ENCODE results near the gene ALDH3A2.

DNA sequence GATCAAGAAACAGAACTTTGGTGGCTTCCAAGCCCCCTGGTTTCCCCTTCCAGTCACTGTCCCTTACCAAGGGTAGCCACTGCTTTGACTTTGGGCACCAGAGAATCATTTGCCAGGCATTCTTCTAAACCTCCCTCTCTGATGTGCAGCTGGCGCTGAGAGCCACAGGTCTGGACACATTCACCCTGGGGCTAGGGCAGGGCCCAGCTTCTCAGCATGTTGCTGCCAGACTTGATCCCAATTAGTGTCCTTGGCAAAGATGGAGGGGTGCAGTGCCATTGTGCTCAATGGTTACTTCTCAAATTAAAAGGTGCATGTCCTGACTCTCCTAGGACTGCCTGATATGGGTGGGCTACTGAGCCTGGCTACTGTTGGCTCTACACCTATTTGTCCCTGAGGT, 75.4 kb downstream of the ALDH3A2 start:
- no peak for TF ChIP-seq POLR2A (IDR thresholded peaks at IDR 0.05; ENCODE audit: control extremely low read depth in 1 of 2, low read depth in 2 of 2, low read length in 2 of 2)
- no peak for TF ChIP-seq KDM4A (IDR thresholded peaks at IDR 0.05; ENCODE audit: low read depth, low read length, severe bottlenecking)
- TF ChIP-seq BRCA1 (IDR thresholded peaks at IDR 0.05; ENCODE audit: low read depth, low read length), result no peak
- no peak for TF ChIP-seq CTCF (IDR thresholded peaks at IDR 0.05; ENCODE audit: control extremely low read depth in 1 of 3, insufficient read depth in 1 of 3, low read depth in 1 of 3, low read length in 3 of 3)
- TF ChIP-seq POLR2AphosphoS5 (IDR thresholded peaks at IDR 0.05; ENCODE audit: low read depth, low read length), result no peak
- TF ChIP-seq RNF2 (IDR thresholded peaks at IDR 0.05; ENCODE audit: borderline replicate concordance, low read depth, low read length, missing control alignments, poor library complexity, severe bottlenecking), result no peak
- TF ChIP-seq SIN3A (conservative IDR thresholded peaks at IDR 0.05 in 1 of 2, IDR thresholded peaks at IDR 0.05 in 1 of 2; ENCODE audit: low read depth in 1 of 2, low read length in 2 of 2), result no peak
- no peak for TF ChIP-seq CREB1 (IDR thresholded peaks at IDR 0.05)
- TF ChIP-seq TEAD4 (IDR thresholded peaks at IDR 0.05; ENCODE audit: low read depth, low read length), result no peak
- no peak for TF ChIP-seq CEBPB (IDR thresholded peaks at IDR 0.05; ENCODE audit: low read depth, low read length)

Measured in H1 (cell line).